ENCODE data around the gene SGMS1. TPM values are rescaled to one million over a fixed set of nuclear protein-coding genes. Genes with fewer than 3 reads are reported as not detected.

Gene SGMS1
- total RNA-seq, 2 donors from 2014 or later, result 67.0 to 68.2 TPM

DNA sequence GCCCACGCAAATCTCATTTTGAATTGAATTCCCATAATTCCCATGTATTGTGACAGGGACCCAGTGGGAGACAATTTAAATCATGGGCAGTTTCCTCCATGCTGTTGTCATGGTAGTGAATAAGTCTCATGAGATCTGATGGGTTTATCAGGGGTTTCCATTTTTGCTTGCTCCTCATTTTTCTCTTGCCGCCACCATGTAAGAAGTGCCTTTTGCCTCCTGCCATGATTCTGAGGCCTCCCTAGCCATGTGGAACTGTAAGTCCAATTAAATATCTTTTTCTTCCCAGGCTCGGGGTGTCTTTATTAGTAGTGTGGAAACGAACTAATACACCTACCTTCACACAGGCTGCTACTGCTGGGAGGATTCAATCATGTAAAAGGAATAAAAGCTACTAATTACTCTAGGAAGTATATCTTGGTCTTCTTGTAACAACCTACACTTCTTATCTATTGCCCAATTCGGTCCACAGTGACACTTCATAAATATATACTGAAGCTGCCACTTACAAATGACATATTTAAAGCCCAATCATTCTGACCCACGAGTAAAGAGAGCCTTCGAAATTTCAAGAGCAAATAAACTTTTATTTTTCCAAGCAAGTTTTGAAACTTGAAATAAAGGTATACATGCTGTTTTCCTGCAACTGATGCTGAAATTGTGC is 272.1 kb downstream of the SGMS1 start:
- WGBS, result 89% methylated on average over 7 of the region's 7 CpGs
- no peak for DNase-seq (ENCODE audit: low spot score)

DNA sequence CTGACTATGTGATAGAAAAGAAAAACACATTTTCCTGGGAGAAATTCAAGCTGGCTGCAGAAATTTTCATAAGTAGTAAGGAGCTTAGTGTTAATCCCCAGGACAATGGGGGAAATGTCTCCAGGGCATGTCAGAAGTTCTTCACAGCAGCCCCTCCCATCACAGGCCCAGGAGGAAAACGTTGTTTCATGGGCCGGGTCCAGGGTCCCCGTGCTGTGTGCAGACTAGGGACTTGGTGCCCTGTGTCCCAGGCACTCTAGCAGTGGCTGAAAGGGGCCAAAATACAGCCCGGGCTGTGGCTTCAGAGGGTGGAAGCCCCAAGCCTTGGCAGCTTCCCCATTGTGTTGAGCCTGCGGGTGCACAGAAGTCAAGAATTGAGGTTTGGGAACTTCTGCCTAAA is 273.4 kb downstream of the SGMS1 start:
- intact Hi-C loops (cut with DNase I), result no loop called here
- Histone ChIP-seq H3K9me3 (no peaks in the 10 kb centered on the region), H3K4me3 (no peak overlapping the region), H3K27me3 (replicated peaks; ENCODE audit: insufficient read depth) (no peaks in the 10 kb centered on the region), H3K4me1 (replicated peaks) (no peaks in the 10 kb centered on the region), H3K27ac (no peak overlapping the region), H3K36me3 (no peaks in the 10 kb centered on the region)
- TF ChIP-seq POLR2AphosphoS5 (IDR thresholded peaks at IDR 0.05) (no peak), POLR2A (IDR thresholded peaks at IDR 0.05) (no peak)
- TF ChIP-seq, protein P1, sequence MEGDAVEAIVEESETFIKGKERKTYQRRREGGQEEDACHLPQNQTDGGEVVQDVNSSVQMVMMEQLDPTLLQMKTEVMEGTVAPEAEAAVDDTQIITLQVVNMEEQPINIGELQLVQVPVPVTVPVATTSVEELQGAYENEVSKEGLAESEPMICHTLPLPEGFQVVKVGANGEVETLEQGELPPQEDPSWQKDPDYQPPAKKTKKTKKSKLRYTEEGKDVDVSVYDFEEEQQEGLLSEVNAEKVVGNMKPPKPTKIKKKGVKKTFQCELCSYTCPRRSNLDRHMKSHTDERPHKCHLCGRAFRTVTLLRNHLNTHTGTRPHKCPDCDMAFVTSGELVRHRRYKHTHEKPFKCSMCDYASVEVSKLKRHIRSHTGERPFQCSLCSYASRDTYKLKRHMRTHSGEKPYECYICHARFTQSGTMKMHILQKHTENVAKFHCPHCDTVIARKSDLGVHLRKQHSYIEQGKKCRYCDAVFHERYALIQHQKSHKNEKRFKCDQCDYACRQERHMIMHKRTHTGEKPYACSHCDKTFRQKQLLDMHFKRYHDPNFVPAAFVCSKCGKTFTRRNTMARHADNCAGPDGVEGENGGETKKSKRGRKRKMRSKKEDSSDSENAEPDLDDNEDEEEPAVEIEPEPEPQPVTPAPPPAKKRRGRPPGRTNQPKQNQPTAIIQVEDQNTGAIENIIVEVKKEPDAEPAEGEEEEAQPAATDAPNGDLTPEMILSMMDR (IDR thresholded peaks at IDR 0.05), result no peak
- 93% methylated on average over 5 of the region's 5 CpGs for WGBS
- DNase-seq (ENCODE audit: low spot score), result no peak

More for the DNA sequence above, 272.1 kb downstream of the SGMS1 start:
- no peaks in the 10 kb centered on the region for H3K9me3 ChIP-seq
- H3K4me1 ChIP-seq (replicated peaks), result no peaks in the 10 kb centered on the region
- TF ChIP-seq, protein P1 (IDR thresholded peaks at IDR 0.05), result no peak
- no peak for TF ChIP-seq POLR2AphosphoS5 (IDR thresholded peaks at IDR 0.05)
- no peak for TF ChIP-seq POLR2A (IDR thresholded peaks at IDR 0.05)
- H3K27me3 ChIP-seq (replicated peaks; ENCODE audit: insufficient read depth), result no peaks in the 10 kb centered on the region
- H3K36me3 ChIP-seq, result no peaks in the 10 kb centered on the region
- intact Hi-C loops (cut with DNase I), result no loop called here
- no peak overlapping the region for H3K4me3 ChIP-seq
- H3K27ac ChIP-seq, result no peak overlapping the region

DNA sequence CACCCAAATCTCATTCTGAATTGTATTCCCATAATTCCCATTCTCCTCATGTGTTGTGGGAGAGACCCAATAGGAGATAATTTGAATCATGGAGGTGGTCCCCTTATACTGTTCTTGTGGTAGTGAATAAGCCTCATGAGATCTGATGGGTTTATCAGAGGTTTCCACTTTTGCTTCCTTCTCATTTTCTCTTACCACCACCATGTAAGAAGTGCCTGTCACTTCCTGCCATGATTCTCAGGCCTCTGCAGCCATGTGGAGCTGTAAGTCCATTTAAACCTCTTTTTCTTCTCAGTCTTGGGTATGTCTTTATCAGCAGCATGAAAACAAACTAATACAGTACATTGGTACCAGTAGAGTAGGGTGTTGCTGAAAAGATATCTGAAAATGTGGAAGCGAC is 274.2 kb downstream of the SGMS1 start:
- DNase-seq (ENCODE audit: low spot score), result no peak
- Histone ChIP-seq H3K36me3 (no peaks in the 10 kb centered on the region), H3K27me3 (replicated peaks; ENCODE audit: insufficient read depth) (no peaks in the 10 kb centered on the region), H3K4me3 (no peak overlapping the region), H3K4me1 (replicated peaks) (no peaks in the 10 kb centered on the region), H3K27ac (no peak overlapping the region), H3K9me3 (no peaks in the 10 kb centered on the region)
- TF ChIP-seq POLR2A (IDR thresholded peaks at IDR 0.05) (no peak), POLR2AphosphoS5 (IDR thresholded peaks at IDR 0.05) (no peak)
- TF ChIP-seq, protein P1 (IDR thresholded peaks at IDR 0.05), result no peak
- intact Hi-C loops (cut with DNase I), result no loop called here
- WGBS, result 100% methylated on average over 1 of the region's 1 CpG

DNA sequence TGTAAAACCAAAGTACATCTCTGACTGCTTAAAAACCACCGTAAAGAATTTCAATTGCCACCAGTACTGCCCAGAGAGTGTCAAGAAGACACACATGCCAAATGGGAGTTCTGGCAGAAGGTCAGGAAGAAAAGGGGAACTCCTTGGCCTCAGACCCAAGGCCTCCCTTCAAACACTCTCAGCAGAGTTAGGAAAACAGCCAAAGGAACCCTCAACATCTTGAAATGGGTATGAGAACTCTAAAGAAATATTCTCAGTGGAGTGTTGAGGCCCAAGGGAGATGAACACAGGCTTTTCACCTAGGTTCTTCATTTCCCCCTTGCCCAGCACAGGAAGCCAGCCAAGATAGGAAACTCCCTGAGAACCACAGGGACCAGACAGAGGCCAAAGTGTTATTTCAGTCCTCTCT is 276.4 kb downstream of the SGMS1 start:
- intact Hi-C loops (cut with DNase I), result no loop called here
- no peaks in the 10 kb centered on the region for H3K36me3 ChIP-seq
- H3K27me3 ChIP-seq (replicated peaks; ENCODE audit: insufficient read depth), result no peaks in the 10 kb centered on the region
- H3K27ac ChIP-seq, result no peak overlapping the region
- 55% methylated on average over 1 of the region's 1 CpG for WGBS
- no peaks in the 10 kb centered on the region for H3K9me3 ChIP-seq
- H3K4me1 ChIP-seq (replicated peaks), result no peaks in the 10 kb centered on the region
- DNase-seq (ENCODE audit: low spot score), result no peak
- no peak overlapping the region for H3K4me3 ChIP-seq
- TF ChIP-seq POLR2A (IDR thresholded peaks at IDR 0.05) (no peak), POLR2AphosphoS5 (IDR thresholded peaks at IDR 0.05) (no peak)
- TF ChIP-seq, protein P1 (IDR thresholded peaks at IDR 0.05), result no peak

DNA sequence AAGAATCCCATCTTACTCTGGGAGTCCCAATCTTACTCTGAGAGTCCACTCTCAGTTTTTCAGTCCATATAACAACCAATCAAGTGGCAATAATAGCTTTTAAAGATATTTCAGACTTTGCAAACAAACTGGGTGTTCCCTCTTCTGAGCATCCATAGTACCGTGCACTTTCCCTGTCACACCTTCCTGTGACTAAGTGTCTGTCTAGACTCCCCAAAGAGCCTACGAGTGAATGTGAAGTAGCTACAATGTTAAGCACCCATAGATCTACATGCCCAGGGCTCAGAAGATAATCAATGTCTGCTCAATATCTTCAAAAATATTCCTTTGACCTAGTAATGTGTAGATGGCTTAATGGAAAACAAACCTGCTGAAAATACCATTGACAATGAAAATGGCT is 276.8 kb downstream of the SGMS1 start:
- Histone ChIP-seq H3K27ac (no peak overlapping the region), H3K4me1 (replicated peaks) (no peaks in the 10 kb centered on the region), H3K9me3 (no peaks in the 10 kb centered on the region), H3K27me3 (replicated peaks; ENCODE audit: insufficient read depth) (no peaks in the 10 kb centered on the region), H3K36me3 (no peaks in the 10 kb centered on the region), H3K4me3 (no peak overlapping the region)
- 74% methylated on average over 2 of the region's 2 CpGs for WGBS
- no peak for TF ChIP-seq POLR2A (IDR thresholded peaks at IDR 0.05)
- TF ChIP-seq, protein P1 (IDR thresholded peaks at IDR 0.05), result no peak
- no peak for TF ChIP-seq POLR2AphosphoS5 (IDR thresholded peaks at IDR 0.05)
- intact Hi-C loops (cut with DNase I), result no loop called here
- DNase-seq (ENCODE audit: low spot score), result no peak

All from prostate gland (tissue), 2 donors.